WTC11 (cell line): ENCODE measurements around the gene GALNT18. TPM values are rescaled to one million over a fixed set of nuclear protein-coding genes. Genes with fewer than 3 reads are reported as not detected.

Source experiments
- ATAC-seq: fragments of 200-7000 bp; cut with Tn5 transposase; 2 replicates; pipeline ENCODE4 v1.10.0; 2021; ENCODE audit warnings: mild to moderate bottlenecking, moderate library complexity
- CTCF ChIA-PET: fragments of 300-600 bp; sonication (Branson Sonifier 250); formaldehyde crosslinking; loops from one replicate; lab custom pipeline; 2021; ENCODE audit warnings: antibody characterized with exemption; lab: Charles Lee
- POLR2A ChIA-PET: fragments of 350-600 bp; sonication (Branson Sonifier 250); formaldehyde crosslinking; loops from one replicate; lab custom pipeline; 2021; ENCODE audit warnings: antibody characterized with exemption; lab: Charles Lee
- DNase-seq: peaks from one replicate; pipeline ENCODE4 v3.0.0; 2021; ENCODE audit warnings: low spot score
- H3K27ac Mint-ChIP-seq: 2 replicates; pipeline ENCODE4 v1.8.0; 2021; ENCODE audit warnings: mixed read lengths
- H3K27me3 Mint-ChIP-seq: 2 replicates; pipeline ENCODE4 v1.8.0; 2021; ENCODE audit warnings: low read depth, mild to moderate bottlenecking, moderate library complexity, mixed read lengths
- H3K36me3 Mint-ChIP-seq: 2 replicates; pipeline ENCODE4 v1.8.0; 2021; ENCODE audit warnings: mixed read lengths
- H3K4me1 Mint-ChIP-seq: 2 replicates; pipeline ENCODE4 v1.8.0; 2022; ENCODE audit warnings: mixed read lengths
- H3K4me3 Mint-ChIP-seq: 2 replicates; pipeline ENCODE4 v1.8.0; 2021; ENCODE audit warnings: mild to moderate bottlenecking, moderate library complexity, mixed read lengths
- H3K9me3 Mint-ChIP-seq: 2 replicates; pipeline ENCODE4 v1.8.0; 2021; ENCODE audit warnings: mixed read lengths
- ARID4B ChIP-seq: sonication (generic); formaldehyde crosslinking; IDR thresholded peaks from 2 replicates; pipeline ENCODE4 v1.8.0; 2023; ENCODE audit warnings: missing genetic modification reagents, mild to moderate bottlenecking, borderline replicate concordance
- ATF3 ChIP-seq: sonication (generic); formaldehyde crosslinking; conservative IDR thresholded peaks from 2 replicates; pipeline ENCODE4 v1.8.1; 2022; ENCODE audit warnings: mild to moderate bottlenecking, missing genetic modification reagents
- ATF6 ChIP-seq: sonication (generic); formaldehyde crosslinking; IDR thresholded peaks from 2 replicates; pipeline ENCODE4 v1.8.1; 2023; ENCODE audit warnings: mild to moderate bottlenecking, missing genetic modification reagents
- CREM ChIP-seq: sonication (generic); formaldehyde crosslinking; IDR thresholded peaks from 2 replicates; pipeline ENCODE4 v1.8.1; 2022; ENCODE audit warnings: mild to moderate bottlenecking, missing genetic modification reagents, moderate library complexity
- IRF2 ChIP-seq: sonication (generic); formaldehyde crosslinking; IDR thresholded peaks from 2 replicates; pipeline ENCODE4 v1.8.0; 2022; ENCODE audit warnings: low read depth, missing genetic modification reagents, borderline replicate concordance
- NFYB ChIP-seq: sonication (generic); formaldehyde crosslinking; conservative IDR thresholded peaks from 2 replicates; pipeline ENCODE4 v1.8.0; 2022; ENCODE audit warnings: low read depth, missing genetic modification reagents
- NR3C1 ChIP-seq: sonication (generic); formaldehyde crosslinking; conservative IDR thresholded peaks from 2 replicates; pipeline ENCODE4 v1.8.1; 2023; ENCODE audit warnings: low read depth, mild to moderate bottlenecking, missing genetic modification reagents
- OVOL2 ChIP-seq: fragments of 250-450 bp; sonication (Bioruptor Pico); IDR thresholded peaks from 2 replicates; pipeline ENCODE4 v1.9.0; 2021; ENCODE audit warnings: mild to moderate bottlenecking, borderline replicate concordance
- PREB ChIP-seq: sonication (generic); formaldehyde crosslinking; IDR thresholded peaks from 2 replicates; pipeline ENCODE4 v1.8.1; 2022; ENCODE audit warnings: mild to moderate bottlenecking, missing genetic modification reagents, moderate library complexity, borderline replicate concordance
- PRRX2 ChIP-seq: fragments of 250-450 bp; sonication (Bioruptor Pico); IDR thresholded peaks from 2 replicates; pipeline ENCODE4 v1.8.0; 2021; ENCODE audit warnings: mild to moderate bottlenecking
- STAT6 ChIP-seq: sonication (generic); formaldehyde crosslinking; conservative IDR thresholded peaks from 2 replicates; pipeline ENCODE4 v1.8.1; 2023; ENCODE audit warnings: mild to moderate bottlenecking, low read depth, missing genetic modification reagents, moderate library complexity
- TEAD4 ChIP-seq: sonication (generic); formaldehyde crosslinking; IDR thresholded peaks from 2 replicates; pipeline ENCODE4 v1.8.0; 2022; ENCODE audit warnings: mild to moderate bottlenecking, missing genetic modification reagents
- ZBTB21 ChIP-seq: sonication (generic); formaldehyde crosslinking; IDR thresholded peaks from 2 replicates; pipeline ENCODE4 v1.8.1; 2023; ENCODE audit warnings: mild to moderate bottlenecking, missing genetic modification reagents, borderline replicate concordance
- ZMAT4 ChIP-seq: fragments of 250-450 bp; sonication (Bioruptor Pico); IDR thresholded peaks from 2 replicates; pipeline ENCODE4 v1.9.0; 2021; ENCODE audit warnings: mild to moderate bottlenecking
- ZNF425 ChIP-seq: fragments of 250-450 bp; sonication (Bioruptor Pico); conservative IDR thresholded peaks from 2 replicates; pipeline ENCODE4 v1.9.0; 2021; ENCODE audit warnings: mild to moderate bottlenecking
- ZNF512 ChIP-seq: sonication (generic); formaldehyde crosslinking; IDR thresholded peaks from 2 replicates; pipeline ENCODE4 v1.8.1; 2022; ENCODE audit warnings: missing genetic modification reagents, borderline replicate concordance
- total RNA-seq: library from RNA; stranded (reverse); gene quantifications from 3 replicates; pipeline ENCODE4 v1.2.3, GENCODE V29; 2021

GALNT18 gene
- total RNA-seq, 1 experiment from 2014 or later, result 5.0 TPM

- TF ChIP-seq PREB (CRISPR knock-in tag) (no peak), ZMAT4 (CRISPR knock-in tag) (no peak), PRRX2 (CRISPR knock-in tag) (no peak), OVOL2 (CRISPR knock-in tag) (no peak), NR3C1 (CRISPR knock-in tag) (no peak), CREM (CRISPR knock-in tag) (no peak), ZNF425 (no peak)
These were observed 157.2 kb downstream of the GALNT18 start (continued) for GRCh38 chr11:11464555-11464954.

GRCh38 chr11:11463405-11463804 lies 158.4 kb downstream of the GALNT18 start:
- peaks cover 5% of the 10 kb centered on the region for H3K4me1 Mint-ChIP-seq
- peaks cover 8% of the 10 kb centered on the region for H3K9me3 Mint-ChIP-seq
- H3K36me3 Mint-ChIP-seq, result no peaks in the 10 kb centered on the region
- POLR2A ChIA-PET, result no interaction called here
- no peaks in the 10 kb centered on the region for H3K27me3 Mint-ChIP-seq
- no peak for DNase-seq
- ATAC-seq, result no peak
- TF ChIP-seq STAT6 (no peak), ATF3 (CRISPR knock-in tag) (no peak), IRF2 (no peak)
- TF ChIP-seq, all 79 proteins: peak for 0
- Mint-ChIP-seq H3K4me3 (no peak overlapping the region), H3K27ac (no peak overlapping the region)
- CTCF ChIA-PET, result no interaction called here

GRCh38 chr11:11461473-11461872 lies 160.3 kb downstream of the GALNT18 start:
- DNase-seq, result no peak
- H3K4me1 Mint-ChIP-seq, result peaks cover 7% of the 10 kb centered on the region
- POLR2A ChIA-PET, result no interaction called here
- H3K9me3 Mint-ChIP-seq, result peaks cover 8% of the 10 kb centered on the region
- H3K4me3 Mint-ChIP-seq, result no peak overlapping the region
- no peaks in the 10 kb centered on the region for H3K27me3 Mint-ChIP-seq
- H3K36me3 Mint-ChIP-seq, result no peaks in the 10 kb centered on the region
- CTCF ChIA-PET, result interaction anchor here (1.6 kb wide), 1 partner anchor 433 kb away, joined by 6 read pairs; no protein-coding TSS in a partner anchor
- no peak for ATAC-seq
- 0 out of 2 replicates have a peak overlapping the region, but pooled peaks have one; percentile 60 for H3K27ac Mint-ChIP-seq
- no peak for TF ChIP-seq PRRX2 (CRISPR knock-in tag)
- TF ChIP-seq ARID4B (CRISPR knock-in tag), result no peak
- TF ChIP-seq PREB (CRISPR knock-in tag), result no peak
- no peak for TF ChIP-seq ZNF512
- no peak for TF ChIP-seq TEAD4
- TF ChIP-seq ZBTB21, result no peak
- no peak for TF ChIP-seq NFYB (CRISPR knock-in tag)
- no peak for TF ChIP-seq ATF6 (CRISPR knock-in tag)
